DND-41 (cell line): ENCODE data around the gene LRRC27.

Experiments used
- EZH2 ChIP-seq: IDR thresholded peaks from 3 replicates; pipeline ENCODE4 v1.6.1; 2012; ENCODE audit warnings: borderline replicate concordance, low read depth, mild to moderate bottlenecking, moderate library complexity, low read length, inconsistent platforms; ENCODE audit not compliant: severe bottlenecking
- TF ChIP-seq, protein P1 (sequence below): IDR thresholded peaks from 2 replicates; pipeline ENCODE4 v1.5.1; 2012; ENCODE audit warnings: borderline replicate concordance, low read length, moderate library complexity, mild to moderate bottlenecking; ENCODE audit not compliant: poor library complexity, severe bottlenecking; ENCODE audit errors: extremely low read depth

DNA sequence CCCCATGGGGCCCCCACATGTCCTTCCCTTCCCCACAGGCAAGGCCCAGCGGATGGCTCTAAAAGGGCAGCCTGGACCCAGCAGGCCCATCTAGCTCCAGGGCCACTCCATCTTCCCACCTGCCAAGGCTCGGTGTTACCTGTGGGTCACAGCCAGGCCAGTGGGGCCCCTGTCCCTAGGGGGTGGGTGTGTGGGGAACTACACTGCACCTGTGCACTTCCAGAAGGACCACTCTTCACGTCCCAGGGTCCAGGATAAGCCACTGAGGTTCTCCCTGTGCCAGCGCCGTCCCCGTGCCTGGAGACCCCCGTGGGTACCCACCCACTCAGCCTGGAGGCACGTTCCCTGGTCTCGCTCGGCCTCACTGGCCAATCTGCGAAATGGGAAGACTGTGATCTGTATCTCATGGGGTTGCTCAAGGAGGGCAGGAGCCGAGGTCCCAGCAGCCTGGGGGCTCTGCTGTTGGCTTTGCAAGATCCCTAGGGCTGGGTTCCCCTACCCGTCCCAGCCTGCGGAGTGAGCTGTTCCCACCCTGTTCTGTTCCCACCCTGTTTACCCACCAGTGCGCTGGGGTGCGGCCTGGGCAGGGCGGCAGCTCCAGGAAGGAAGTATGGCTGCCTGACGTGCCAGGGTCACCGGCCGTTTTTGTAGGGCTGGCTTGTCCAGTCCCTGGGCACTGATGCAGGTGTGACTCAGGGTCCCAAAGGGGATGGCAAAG is 69.6 kb downstream of the LRRC27 start:
- TF ChIP-seq, protein P1, sequence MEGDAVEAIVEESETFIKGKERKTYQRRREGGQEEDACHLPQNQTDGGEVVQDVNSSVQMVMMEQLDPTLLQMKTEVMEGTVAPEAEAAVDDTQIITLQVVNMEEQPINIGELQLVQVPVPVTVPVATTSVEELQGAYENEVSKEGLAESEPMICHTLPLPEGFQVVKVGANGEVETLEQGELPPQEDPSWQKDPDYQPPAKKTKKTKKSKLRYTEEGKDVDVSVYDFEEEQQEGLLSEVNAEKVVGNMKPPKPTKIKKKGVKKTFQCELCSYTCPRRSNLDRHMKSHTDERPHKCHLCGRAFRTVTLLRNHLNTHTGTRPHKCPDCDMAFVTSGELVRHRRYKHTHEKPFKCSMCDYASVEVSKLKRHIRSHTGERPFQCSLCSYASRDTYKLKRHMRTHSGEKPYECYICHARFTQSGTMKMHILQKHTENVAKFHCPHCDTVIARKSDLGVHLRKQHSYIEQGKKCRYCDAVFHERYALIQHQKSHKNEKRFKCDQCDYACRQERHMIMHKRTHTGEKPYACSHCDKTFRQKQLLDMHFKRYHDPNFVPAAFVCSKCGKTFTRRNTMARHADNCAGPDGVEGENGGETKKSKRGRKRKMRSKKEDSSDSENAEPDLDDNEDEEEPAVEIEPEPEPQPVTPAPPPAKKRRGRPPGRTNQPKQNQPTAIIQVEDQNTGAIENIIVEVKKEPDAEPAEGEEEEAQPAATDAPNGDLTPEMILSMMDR, result no peak
- no peak for TF ChIP-seq EZH2
